ENCODE results near the gene CRISPLD2. TPM values are rescaled to one million over a fixed set of nuclear protein-coding genes. Genes with fewer than 3 reads are reported as not detected.

The CRISPLD2 gene
- total and polyA plus RNA-seq, 10 of the 15 experiments (the other 5 are each of a cell fraction or from before 2014, with no cell fraction given) = 0.03 to 0.30 (median 0.08) TPM; not detected in 5

DNA sequence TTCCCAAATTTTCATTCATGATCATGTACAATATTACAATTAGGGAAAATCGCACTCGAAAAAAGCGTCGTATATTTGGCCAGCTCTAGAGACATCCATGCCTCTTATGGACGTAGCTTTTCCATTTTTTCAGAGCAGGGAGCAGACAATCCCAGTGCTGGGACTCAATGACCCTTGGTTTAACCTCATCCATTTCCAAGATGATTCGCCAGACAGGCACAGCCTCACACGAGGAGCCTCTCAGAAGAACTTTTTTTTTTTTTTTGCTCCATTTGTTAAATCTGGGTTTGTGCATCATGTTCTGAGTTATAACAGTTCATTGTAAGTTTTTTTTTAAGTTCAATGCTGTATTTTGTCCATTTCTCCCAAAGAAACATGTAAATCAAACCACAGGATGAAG lies 99.5 kb downstream of the CRISPLD2 start:
- H2AFZ ChIP-seq (ENCODE audit: control insufficient read depth, low read depth, low read length) = no peak overlapping the region
- in situ Hi-C loops (cut with MboI) (no loop called here), intact Hi-C loops (cut with micrococcal nuclease; ENCODE audit: unreplicated experiment) (no loop called here)
- H3K27ac ChIP-seq (ENCODE audit: control insufficient read depth, insufficient read depth) = no peak overlapping the region
- ChIA-PET POLR2A (no interaction called here), SMC1A (ENCODE audit: uncharacterized antibody, unreplicated experiment) (interaction anchor here (0.6 to 2.8 kb wide), 2 partner anchors 166 to 257 kb away, joined by 3 to 10 read pairs; no protein-coding TSS in a partner anchor), CTCF (interaction anchor here (1.3 kb wide), 1 partner anchor 34 kb away, joined by 4 read pairs; no protein-coding TSS in a partner anchor), RAD21 (ENCODE audit: unreplicated experiment) (interaction anchor here (1.0 to 1.4 kb wide), 2 partner anchors 52 to 166 kb away, joined by 3 to 4 read pairs; no protein-coding TSS in a partner anchor)
- no peak for ATAC-seq
- 44% methylated on average over 7 of the region's 7 CpGs for WGBS (ENCODE audit: insufficient coverage, insufficient replicate concordance, low lambda C conversion rate, missing lambda C conversion rate)
- no peaks in the 10 kb centered on the region for H3K9me3 ChIP-seq (replicated peaks; ENCODE audit: control insufficient read depth, insufficient read depth, low read length)
- BruUV-seq (replicated peaks) = no TSS peak
- FAIRE-seq = no peak
- no peak overlapping the region for H3K4me2 ChIP-seq (ENCODE audit: control insufficient read depth, insufficient read depth)
- H3K36me3 ChIP-seq (ENCODE audit: control insufficient read depth in 2 of 2, insufficient read depth in 2 of 2, low read length in 1 of 2) = no peaks in the 10 kb centered on the region
- H3K27me3 ChIP-seq (replicated peaks in 1 of 2; ENCODE audit: control insufficient read depth in 2 of 2, insufficient read depth in 2 of 2, low read length in 1 of 2) = peaks cover 3 to 5% of the 10 kb centered on the region in 2 experiments; a peak in 3 of 4 replicates
- no peak for DNase-seq (ENCODE audit: low read depth, low spot score)
- H3K9ac ChIP-seq (ENCODE audit: control insufficient read depth, insufficient read depth, low read length) = no peak overlapping the region
- no peaks in the 10 kb centered on the region for H3K79me2 ChIP-seq (ENCODE audit: control insufficient read depth, insufficient read depth, low read length)
- H3K4me1 ChIP-seq (ENCODE audit: control insufficient read depth, insufficient read depth, low read length) = no peaks in the 10 kb centered on the region
- no peak for TF ChIP-seq JUND (IDR thresholded peaks at IDR 0.05; ENCODE audit: low read depth, low read length)
- no peak for TF ChIP-seq POLR2AphosphoS5 (IDR thresholded peaks at IDR 0.05; ENCODE audit: low read length)
- TF ChIP-seq, protein P1, sequence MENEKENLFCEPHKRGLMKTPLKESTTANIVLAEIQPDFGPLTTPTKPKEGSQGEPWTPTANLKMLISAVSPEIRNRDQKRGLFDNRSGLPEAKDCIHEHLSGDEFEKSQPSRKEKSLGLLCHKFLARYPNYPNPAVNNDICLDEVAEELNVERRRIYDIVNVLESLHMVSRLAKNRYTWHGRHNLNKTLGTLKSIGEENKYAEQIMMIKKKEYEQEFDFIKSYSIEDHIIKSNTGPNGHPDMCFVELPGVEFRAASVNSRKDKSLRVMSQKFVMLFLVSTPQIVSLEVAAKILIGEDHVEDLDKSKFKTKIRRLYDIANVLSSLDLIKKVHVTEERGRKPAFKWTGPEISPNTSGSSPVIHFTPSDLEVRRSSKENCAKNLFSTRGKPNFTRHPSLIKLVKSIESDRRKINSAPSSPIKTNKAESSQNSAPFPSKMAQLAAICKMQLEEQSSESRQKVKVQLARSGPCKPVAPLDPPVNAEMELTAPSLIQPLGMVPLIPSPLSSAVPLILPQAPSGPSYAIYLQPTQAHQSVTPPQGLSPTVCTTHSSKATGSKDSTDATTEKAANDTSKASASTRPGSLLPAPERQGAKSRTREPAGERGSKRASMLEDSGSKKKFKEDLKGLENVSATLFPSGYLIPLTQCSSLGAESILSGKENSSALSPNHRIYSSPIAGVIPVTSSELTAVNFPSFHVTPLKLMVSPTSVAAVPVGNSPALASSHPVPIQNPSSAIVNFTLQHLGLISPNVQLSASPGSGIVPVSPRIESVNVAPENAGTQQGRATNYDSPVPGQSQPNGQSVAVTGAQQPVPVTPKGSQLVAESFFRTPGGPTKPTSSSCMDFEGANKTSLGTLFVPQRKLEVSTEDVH (IDR thresholded peaks at IDR 0.05; ENCODE audit: low read depth, partially characterized antibody) = no peak
- TF ChIP-seq DPF2 (IDR thresholded peaks at IDR 0.05) = no peak
- H4K20me1 ChIP-seq (ENCODE audit: control insufficient read depth, insufficient read depth) = no peaks in the 10 kb centered on the region
- no peak overlapping the region for H3K4me3 ChIP-seq

Data from GM12878 (cell line).